ENCODE data around the gene HECTD2. TPM values are rescaled to one million over a fixed set of nuclear protein-coding genes. Genes with fewer than 3 reads are reported as not detected.
"Not testable (repeated sequence)": the region's sequence is repeated elsewhere in the genome, so short reads cannot be mapped to it uniquely, and the experiment has no call there.

HECTD2 gene
- total and polyA plus RNA-seq, 7 donors: 1.7 to 15.0 (median 6.8) TPM

DNA sequence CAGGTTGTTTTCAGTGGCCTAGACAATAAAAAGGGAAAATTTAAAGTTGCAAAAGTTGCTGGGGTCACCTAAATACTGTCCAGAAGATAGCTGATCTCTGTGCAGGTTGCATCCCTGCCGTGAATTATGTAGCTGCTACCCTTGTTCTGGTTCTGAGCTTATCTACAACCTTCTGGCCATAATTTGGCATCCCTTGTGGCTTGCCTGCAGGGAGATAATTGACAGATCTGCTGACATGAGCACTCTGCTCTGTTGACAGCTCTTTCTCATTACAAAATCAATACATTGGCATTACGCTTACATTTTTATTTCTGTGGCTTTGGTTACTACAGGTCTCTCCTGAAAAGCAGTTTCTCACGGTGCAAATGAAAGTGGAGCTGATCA is 29.3 kb upstream of the HECTD2 start:
- no peak for DNase-seq

DNA sequence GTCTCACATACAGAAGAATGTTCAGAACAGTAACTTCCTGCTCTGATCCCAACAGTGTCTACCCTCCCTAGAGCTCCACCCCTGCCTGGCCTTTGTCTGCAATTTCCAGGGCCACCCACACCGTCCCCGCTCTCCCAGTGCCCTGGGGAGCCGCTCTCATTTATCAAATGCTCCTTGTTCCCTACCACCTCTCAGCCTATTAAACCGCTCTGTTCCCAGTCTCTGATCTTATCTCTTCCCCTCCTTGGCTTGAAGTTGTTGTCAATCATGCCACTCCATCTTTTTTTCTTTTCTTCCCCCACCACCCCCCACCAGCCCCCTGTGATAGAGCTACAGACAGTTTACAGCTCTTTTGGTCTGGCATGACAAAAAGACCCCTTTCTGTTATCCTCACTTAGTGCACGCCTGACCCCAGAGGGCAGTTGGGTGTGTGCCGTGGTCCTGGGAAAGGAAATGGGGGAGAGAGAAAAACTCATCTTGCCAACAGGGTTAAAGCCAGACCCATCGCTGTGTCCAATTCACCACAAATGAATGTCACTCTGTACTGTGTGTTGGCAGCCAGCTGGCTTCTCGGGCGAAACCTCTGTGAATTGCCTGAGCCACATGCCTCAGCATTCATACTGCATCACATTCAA is 28.8 kb upstream of the HECTD2 start:
- DNase-seq: peak in 1 of 2 donors; percentile 10
- Histone ChIP-seq H3K27ac (no peak overlapping the region), H3K9me3 (no peaks in the 10 kb centered on the region), H3K36me3 (ENCODE audit: insufficient read depth in 1 of 2, low read depth in 1 of 2) (no peaks in the 10 kb centered on the region), H3K27me3 (ENCODE audit: insufficient read depth in 3 of 3, low read length in 2 of 3) (no peaks in the 10 kb centered on the region), H3K4me1 (no peaks in the 10 kb centered on the region), H3K4me3 (no peak overlapping the region)
- 40 to 57% (median 43%) methylated on average over 9 of the region's 9 CpGs for WGBS, 3 donors
- ATAC-seq: peak; percentile 24 to 66 (median 40)
- TF ChIP-seq, protein P1, sequence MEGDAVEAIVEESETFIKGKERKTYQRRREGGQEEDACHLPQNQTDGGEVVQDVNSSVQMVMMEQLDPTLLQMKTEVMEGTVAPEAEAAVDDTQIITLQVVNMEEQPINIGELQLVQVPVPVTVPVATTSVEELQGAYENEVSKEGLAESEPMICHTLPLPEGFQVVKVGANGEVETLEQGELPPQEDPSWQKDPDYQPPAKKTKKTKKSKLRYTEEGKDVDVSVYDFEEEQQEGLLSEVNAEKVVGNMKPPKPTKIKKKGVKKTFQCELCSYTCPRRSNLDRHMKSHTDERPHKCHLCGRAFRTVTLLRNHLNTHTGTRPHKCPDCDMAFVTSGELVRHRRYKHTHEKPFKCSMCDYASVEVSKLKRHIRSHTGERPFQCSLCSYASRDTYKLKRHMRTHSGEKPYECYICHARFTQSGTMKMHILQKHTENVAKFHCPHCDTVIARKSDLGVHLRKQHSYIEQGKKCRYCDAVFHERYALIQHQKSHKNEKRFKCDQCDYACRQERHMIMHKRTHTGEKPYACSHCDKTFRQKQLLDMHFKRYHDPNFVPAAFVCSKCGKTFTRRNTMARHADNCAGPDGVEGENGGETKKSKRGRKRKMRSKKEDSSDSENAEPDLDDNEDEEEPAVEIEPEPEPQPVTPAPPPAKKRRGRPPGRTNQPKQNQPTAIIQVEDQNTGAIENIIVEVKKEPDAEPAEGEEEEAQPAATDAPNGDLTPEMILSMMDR (IDR thresholded peaks at IDR 0.05): no peak
- intact Hi-C loops (cut with DNase I): no loop called here

More for the DNA sequence above, 29.3 kb upstream of the HECTD2 start:
- Histone ChIP-seq H3K4me1 (no peaks in the 10 kb centered on the region), H3K4me3 (no peak overlapping the region), H3K27me3 (ENCODE audit: insufficient read depth in 3 of 3, low read length in 2 of 3) (no peaks in the 10 kb centered on the region), H3K27ac (no peak overlapping the region), H3K9me3 (no peaks in the 10 kb centered on the region), H3K36me3 (ENCODE audit: insufficient read depth in 1 of 2, low read depth in 1 of 2) (no peaks in the 10 kb centered on the region)
- TF ChIP-seq, protein P1 (IDR thresholded peaks at IDR 0.05): no peak
- WGBS, 3 donors: 73 to 80% (median 74%) methylated on average over 3 of the region's 3 CpGs
- intact Hi-C loops (cut with DNase I): no loop called here
- ATAC-seq: no peak

DNA sequence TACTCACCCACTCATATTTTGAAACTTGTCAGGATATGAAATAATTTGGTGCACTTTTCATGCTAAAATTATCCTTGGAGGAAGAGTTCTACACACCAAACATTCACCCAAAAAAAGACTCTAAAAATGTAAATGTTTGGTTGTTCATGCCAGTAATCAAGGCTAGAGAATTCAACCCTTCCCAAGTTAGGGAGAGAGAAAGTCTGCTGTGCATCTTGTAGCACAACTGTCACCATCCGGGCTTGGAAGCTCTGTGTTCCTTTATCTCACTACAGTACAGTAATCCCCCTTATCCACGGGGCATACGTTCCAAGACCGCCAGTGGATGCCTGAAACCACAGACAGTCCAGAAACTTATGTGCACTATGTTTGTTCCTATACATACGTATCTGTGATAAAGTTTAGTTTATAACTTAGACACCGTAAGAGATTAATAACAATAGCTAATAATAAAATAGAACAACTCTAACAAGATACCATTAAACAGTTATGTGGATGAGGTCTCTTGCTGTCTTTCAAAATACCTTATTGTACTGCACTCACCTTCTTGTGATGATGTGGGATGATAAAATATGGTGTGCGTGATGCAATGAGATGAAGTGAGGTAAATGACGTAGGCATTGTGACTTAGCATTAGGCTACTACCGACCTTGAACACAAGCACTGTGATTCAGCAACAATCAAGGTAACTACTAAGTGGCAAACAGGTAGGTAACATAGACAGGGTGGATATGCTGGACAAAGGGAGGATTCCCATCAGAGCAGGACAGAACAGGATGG is 24.6 kb upstream of the HECTD2 start:
- TF ChIP-seq, protein P1 (IDR thresholded peaks at IDR 0.05): no peak
- Histone ChIP-seq H3K4me1 (peaks cover 5% of the 10 kb centered on the region), H3K27ac (no peak overlapping the region), H3K9me3 (no peaks in the 10 kb centered on the region), H3K36me3 (ENCODE audit: insufficient read depth in 1 of 2, low read depth in 1 of 2) (no peaks in the 10 kb centered on the region), H3K27me3 (ENCODE audit: insufficient read depth in 3 of 3, low read length in 2 of 3) (no peaks in the 10 kb centered on the region), H3K4me3 (no peak overlapping the region)
- WGBS, 3 donors: 74 to 82% (median 82%) methylated on average over 9 of the region's 9 CpGs
- no peak for DNase-seq
- ATAC-seq: no peak
- intact Hi-C loops (cut with DNase I): loop anchor here in 1 of 2 donors (5.0 kb wide), 1 partner anchor 88 kb away; no protein-coding TSS in a partner anchor

DNA sequence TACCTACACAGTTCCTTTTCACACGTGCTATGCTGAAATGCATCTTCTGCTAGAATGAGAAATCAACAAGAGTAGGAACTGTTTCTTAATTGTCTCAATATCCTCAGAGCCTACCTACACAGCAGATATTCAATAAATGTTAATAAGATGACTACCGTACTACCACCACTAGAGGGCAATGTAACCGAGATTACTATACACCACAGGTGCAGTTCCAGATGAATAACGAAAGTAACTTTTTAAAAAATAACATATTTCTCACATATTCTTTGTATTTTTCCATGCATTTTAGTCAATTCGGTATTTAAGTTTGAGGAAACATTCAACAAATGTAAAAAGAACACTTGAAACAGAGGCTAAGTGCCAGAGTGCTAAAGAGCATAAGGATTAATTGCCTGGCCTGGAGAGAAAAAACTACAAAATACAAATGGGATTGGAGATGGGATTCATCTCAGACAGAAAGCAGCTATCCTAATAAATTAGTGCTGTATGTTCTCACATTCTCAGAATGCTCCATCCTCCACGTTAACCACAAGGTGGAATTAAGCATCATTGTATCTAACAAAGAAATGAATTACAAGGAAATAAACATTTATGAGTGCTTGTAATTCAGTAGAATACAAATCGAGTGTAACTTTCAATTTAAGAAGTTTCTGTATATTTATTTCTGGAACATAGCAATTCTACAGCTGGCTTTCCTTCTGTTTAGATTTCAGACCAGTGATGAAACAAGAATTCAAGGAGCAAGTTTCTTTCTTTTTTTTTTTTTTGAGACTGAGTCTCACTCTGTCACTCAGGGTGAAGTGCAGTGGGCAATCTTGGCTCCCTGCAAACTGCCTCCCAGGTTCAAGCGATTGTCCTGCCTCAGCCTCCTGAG is 20.3 kb upstream of the HECTD2 start:
- peak overlapping the region; percentile 50 for H3K4me3 ChIP-seq
- peaks cover 10% of the 10 kb centered on the region for H3K4me1 ChIP-seq

DNA sequence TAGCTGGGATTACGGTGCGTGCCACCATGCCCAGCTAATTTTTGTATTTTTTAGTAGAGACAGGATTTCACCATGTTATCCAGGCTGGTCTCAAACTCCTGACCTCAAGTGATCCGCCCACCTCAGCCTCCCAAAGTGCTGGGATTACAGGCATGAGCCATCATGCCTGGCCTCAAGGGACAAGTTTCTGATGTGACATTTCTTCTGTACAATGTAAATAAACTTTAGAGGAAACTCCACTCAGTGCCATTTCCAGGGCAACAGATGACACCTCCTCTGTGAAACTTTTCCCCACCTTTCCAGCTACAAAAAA is 19.7 kb upstream of the HECTD2 start:
- H3K4me1 ChIP-seq: peaks cover 10% of the 10 kb centered on the region
- H3K27ac ChIP-seq; H3K9me3 ChIP-seq; ATAC-seq; DNase-seq; H3K36me3 ChIP-seq (ENCODE audit: insufficient read depth in 1 of 2, low read depth in 1 of 2); H3K4me3 ChIP-seq; H3K27me3 ChIP-seq (ENCODE audit: insufficient read depth in 3 of 3, low read length in 2 of 3); intact Hi-C loops (cut with DNase I): not testable (repeated sequence)
- 89 to 94% (median 94%) methylated on average over 3 of the region's 3 CpGs for WGBS, 3 donors

More for the DNA sequence above, 20.3 kb upstream of the HECTD2 start:
- Histone ChIP-seq H3K27me3 (ENCODE audit: insufficient read depth in 3 of 3, low read length in 2 of 3) (no peaks in the 10 kb centered on the region), H3K9me3 (no peaks in the 10 kb centered on the region), H3K27ac (no peak overlapping the region), H3K36me3 (ENCODE audit: insufficient read depth in 1 of 2, low read depth in 1 of 2) (no peaks in the 10 kb centered on the region)
- ATAC-seq (peak; percentile 75 to 92 (median 82)), DNase-seq (no peak)
- intact Hi-C loops (cut with DNase I): loop anchor here in 1 of 2 donors (5.0 kb wide), 1 partner anchor 93 kb away; no protein-coding TSS in a partner anchor
- TF ChIP-seq, protein P1 (IDR thresholded peaks at IDR 0.05): peak; percentile 75
- whole genome bisulfite sequencing, 3 donors: 22 to 24% (median 24%) methylated on average over 8 of the region's 8 CpGs
